NCI-H1105 treated with DMSO at 0.1 percent for 48 hours (cell line): ENCODE results near the gene CGGBP1.
"Not testable (repeated sequence)": the region's sequence is repeated elsewhere in the genome, so short reads cannot be mapped to it uniquely, and the experiment has no call there.

Source experiments
- DNase-seq: peaks from one replicate; lab custom pipeline; 2025; lab: John Stamatoyannopoulos, UW

CGGBP1 gene

GRCh38 chr3:88034491-88035275 is 24.1 kb downstream of the CGGBP1 start:
- no peak for DNase-seq

- no peak for DNase-seq
Measured at GRCh38 chr3:88033808-88034207, 25.0 kb downstream of the CGGBP1 start.

- no peak for DNase-seq
Measured at GRCh38 chr3:88033079-88033478, 25.7 kb downstream of the CGGBP1 start.

GRCh38 chr3:88032245-88032644 is 26.6 kb downstream of the CGGBP1 start:
- DNase-seq, result no peak

- peak; percentile 28 for DNase-seq
Measured at GRCh38 chr3:88031642-88032077, 27.1 kb downstream of the CGGBP1 start.

GRCh38 chr3:88030210-88030609 is 28.6 kb downstream of the CGGBP1 start:
- no peak for DNase-seq

GRCh38 chr3:88028876-88029275 is 29.9 kb downstream of the CGGBP1 start:
- DNase-seq, result no peak

GRCh38 chr3:88025001-88025552 is 33.7 kb downstream of the CGGBP1 start:
- DNase-seq, result no peak

- DNase-seq, result no peak
Measured at GRCh38 chr3:88019024-88019423, 39.8 kb downstream of the CGGBP1 start.

GRCh38 chr3:88015656-88016055 is 43.1 kb downstream of the CGGBP1 start:
- DNase-seq, result not testable (repeated sequence)

- no peak for DNase-seq
Measured at GRCh38 chr3:88013592-88013991, 45.2 kb downstream of the CGGBP1 start.

GRCh38 chr3:88010810-88011209 is 48.0 kb downstream of the CGGBP1 start:
- DNase-seq, result no peak

GRCh38 chr3:88009066-88009465 is 49.7 kb downstream of the CGGBP1 start:
- DNase-seq, result no peak

GRCh38 chr3:88005066-88005465 is 53.7 kb downstream of the CGGBP1 start:
- peak; percentile 18 for DNase-seq

- DNase-seq, result peak; percentile 25
Measured at GRCh38 chr3:88003115-88003755, 55.6 kb downstream of the CGGBP1 start.

GRCh38 chr3:88002448-88002847 is 56.4 kb downstream of the CGGBP1 start:
- DNase-seq, result no peak
